ENCODE measurements around the gene ADK. TPM values are rescaled to one million over a fixed set of nuclear protein-coding genes. Genes with fewer than 3 reads are reported as not detected.

Gene ADK
- total RNA-seq, 1 donor from 2014 or later, result 46.1 TPM

GRCh38 chr10:74282151-74282847, 131.3 kb downstream of the ADK start:
- Mint-ChIP-seq H3K27me3 (no peaks in the 10 kb centered on the region), H3K27ac (no peak overlapping the region), H3K36me3 (ENCODE audit: low read depth) (peaks cover 38% of the 10 kb centered on the region), H3K4me3 (no peak overlapping the region), H3K9me3 (peaks cover 10% of the 10 kb centered on the region), H3K4me1 (peaks cover 22% of the 10 kb centered on the region)
- no peak for ATAC-seq (ENCODE audit: low read depth)
- POLR2A ChIA-PET, result no interaction called here
- DNase-seq, result no peak
- no peak for TF ChIP-seq CTCF (IDR thresholded peaks at IDR 0.05)
- CTCF ChIA-PET, result no interaction called here
- intact Hi-C loops (cut with micrococcal nuclease), result no loop called here

GRCh38 chr10:74282848-74283210, 131.8 kb downstream of the ADK start:
- CTCF ChIA-PET, result no interaction called here
- H3K36me3 Mint-ChIP-seq (ENCODE audit: low read depth), result peaks cover 39% of the 10 kb centered on the region
- POLR2A ChIA-PET, result no interaction called here
- TF ChIP-seq CTCF (IDR thresholded peaks at IDR 0.05), result no peak
- intact Hi-C loops (cut with micrococcal nuclease), result no loop called here
- H3K9me3 Mint-ChIP-seq, result peaks cover 10% of the 10 kb centered on the region
- DNase-seq (no peak), ATAC-seq (ENCODE audit: low read depth) (no peak)
- H3K27me3 Mint-ChIP-seq, result no peaks in the 10 kb centered on the region
- H3K27ac Mint-ChIP-seq, result no peak overlapping the region
- H3K4me1 Mint-ChIP-seq, result peaks cover 22% of the 10 kb centered on the region
- no peak overlapping the region for H3K4me3 Mint-ChIP-seq

- intact Hi-C loops (cut with micrococcal nuclease), result no loop called here
- DNase-seq (no peak), ATAC-seq (ENCODE audit: low read depth) (no peak)
- peaks cover 7% of the 10 kb centered on the region for H3K9me3 Mint-ChIP-seq
- no peak overlapping the region for H3K27ac Mint-ChIP-seq
- ChIA-PET POLR2A (no interaction called here), CTCF (no interaction called here)
- peaks cover 39% of the 10 kb centered on the region for H3K4me1 Mint-ChIP-seq
- no peak for TF ChIP-seq CTCF (IDR thresholded peaks at IDR 0.05)
- H3K27me3 Mint-ChIP-seq, result no peaks in the 10 kb centered on the region
- peaks cover 28% of the 10 kb centered on the region for H3K36me3 Mint-ChIP-seq (ENCODE audit: low read depth)
- no peak overlapping the region for H3K4me3 Mint-ChIP-seq
Measured at GRCh38 chr10:74289188-74289587, 138.2 kb downstream of the ADK start.

- TF ChIP-seq CTCF (IDR thresholded peaks at IDR 0.05), result no peak
- POLR2A ChIA-PET, result no interaction called here
- intact Hi-C loops (cut with micrococcal nuclease), result no loop called here
- no peaks in the 10 kb centered on the region for H3K27me3 Mint-ChIP-seq
- CTCF ChIA-PET, result interaction anchor here (0.6 kb wide), 1 partner anchor 13 kb away, joined by 3 read pairs; no protein-coding TSS in a partner anchor
- H3K36me3 Mint-ChIP-seq (ENCODE audit: low read depth), result peaks cover 20% of the 10 kb centered on the region
- peak overlapping the region; percentile 70 for H3K27ac Mint-ChIP-seq
- H3K9me3 Mint-ChIP-seq, result peaks cover 3% of the 10 kb centered on the region
- ATAC-seq (ENCODE audit: low read depth) (no peak), DNase-seq (no peak)
- H3K4me1 Mint-ChIP-seq, result peaks cover 35% of the 10 kb centered on the region
- H3K4me3 Mint-ChIP-seq, result no peak overlapping the region
Measured at GRCh38 chr10:74289951-74290350, 138.9 kb downstream of the ADK start.

GRCh38 chr10:74290708-74291107, 139.7 kb downstream of the ADK start:
- ChIA-PET CTCF (interaction anchor here (0.6 to 0.7 kb wide), 2 partner anchors 14 to 189 kb away, joined by 3 read pairs; no protein-coding TSS in a partner anchor), POLR2A (no interaction called here)
- Mint-ChIP-seq H3K27ac (no peak overlapping the region), H3K9me3 (no peaks in the 10 kb centered on the region), H3K27me3 (no peaks in the 10 kb centered on the region), H3K36me3 (ENCODE audit: low read depth) (peaks cover 15% of the 10 kb centered on the region), H3K4me3 (no peak overlapping the region), H3K4me1 (peaks cover 38% of the 10 kb centered on the region)
- DNase-seq (no peak), ATAC-seq (ENCODE audit: low read depth) (no peak)
- intact Hi-C loops (cut with micrococcal nuclease), result no loop called here
- no peak for TF ChIP-seq CTCF (IDR thresholded peaks at IDR 0.05)

All from activated B cell treated with CpG ODN at 0.5 μM for 24 hours (primary cell).